Measurements from ENCODE around the gene ALKBH3. TPM values are rescaled to one million over a fixed set of nuclear protein-coding genes. Genes with fewer than 3 reads are reported as not detected.

ALKBH3 gene
- total RNA-seq, 2 donors from 2014 or later = 9.3 to 13.9 TPM

- Mint-ChIP-seq H3K36me3 (ENCODE audit: low read depth) (peaks cover 15% of the 10 kb centered on the region), H3K27me3 (ENCODE audit: insufficient read depth) (no peaks in the 10 kb centered on the region), H3K4me1 (peaks cover 12% of the 10 kb centered on the region), H3K9me3 (no peaks in the 10 kb centered on the region), H3K4me3 (no peak overlapping the region), H3K27ac (no peak overlapping the region)
- WGBS, 2 experiments (ENCODE audit: insufficient coverage in 1 of 2, insufficient read length in 1 of 2) = 93 to 94% methylated on average over 3 of the region's 3 CpGs
- no peak for DNase-seq
- Histone ChIP-seq H3K36me3 (ENCODE audit: control insufficient read depth, insufficient read depth, low read length) (peaks cover 23% of the 10 kb centered on the region), H3K9ac (ENCODE audit: extremely low read depth, low read length, poor library complexity, severe bottlenecking) (no peak overlapping the region), H3K27ac (ENCODE audit: low read depth, low read length) (no peak overlapping the region), H3K4me1 (ENCODE audit: control insufficient read depth, insufficient read depth, low read length) (no peaks in the 10 kb centered on the region), H3K9me3 (ENCODE audit: control insufficient read depth, low read length) (no peaks in the 10 kb centered on the region), H3K27me3 (ENCODE audit: control insufficient read depth, insufficient read depth, low read length, poor library complexity, severe bottlenecking) (no peaks in the 10 kb centered on the region), H3K4me3 (ENCODE audit: low read length) (no peak overlapping the region)
- no peak for TF ChIP-seq CTCF (conservative IDR thresholded peaks at IDR 0.05)
Measured at GRCh38 chr11:43922295-43922648, 41.6 kb downstream of the ALKBH3 start.

- H3K36me3 Mint-ChIP-seq (ENCODE audit: low read depth) = peaks cover 15% of the 10 kb centered on the region
- Histone ChIP-seq H3K9ac (ENCODE audit: extremely low read depth, low read length, poor library complexity, severe bottlenecking) (no peak overlapping the region), H3K4me3 (ENCODE audit: low read length) (no peak overlapping the region), H3K27me3 (ENCODE audit: control insufficient read depth, insufficient read depth, low read length, poor library complexity, severe bottlenecking) (no peaks in the 10 kb centered on the region), H3K27ac (ENCODE audit: low read depth, low read length) (no peak overlapping the region), H3K9me3 (ENCODE audit: control insufficient read depth, low read length) (no peaks in the 10 kb centered on the region), H3K4me1 (ENCODE audit: control insufficient read depth, insufficient read depth, low read length) (no peaks in the 10 kb centered on the region), H3K36me3 (ENCODE audit: control insufficient read depth, insufficient read depth, low read length) (peaks cover 23% of the 10 kb centered on the region)
- DNase-seq = no peak
- no peaks in the 10 kb centered on the region for H3K9me3 Mint-ChIP-seq
- no peak overlapping the region for H3K4me3 Mint-ChIP-seq
- peaks cover 14% of the 10 kb centered on the region for H3K4me1 Mint-ChIP-seq
- WGBS, 2 experiments (ENCODE audit: insufficient coverage in 1 of 2, insufficient read length in 1 of 2) = 71 to 87% methylated on average over 4 to 6 of the region's 6 CpGs
- H3K27me3 Mint-ChIP-seq (ENCODE audit: insufficient read depth) = no peaks in the 10 kb centered on the region
- no peak overlapping the region for H3K27ac Mint-ChIP-seq
- no peak for TF ChIP-seq CTCF (conservative IDR thresholded peaks at IDR 0.05)
Measured at GRCh38 chr11:43922744-43923405, 42.2 kb downstream of the ALKBH3 start.

- Histone ChIP-seq H3K9me3 (ENCODE audit: control insufficient read depth, low read length) (no peaks in the 10 kb centered on the region), H3K27me3 (ENCODE audit: control insufficient read depth, insufficient read depth, low read length, poor library complexity, severe bottlenecking) (no peaks in the 10 kb centered on the region), H3K4me3 (ENCODE audit: low read length) (no peak overlapping the region), H3K27ac (ENCODE audit: low read depth, low read length) (peak overlapping the region; percentile 79), H3K4me1 (ENCODE audit: control insufficient read depth, insufficient read depth, low read length) (no peaks in the 10 kb centered on the region), H3K9ac (ENCODE audit: extremely low read depth, low read length, poor library complexity, severe bottlenecking) (no peak overlapping the region), H3K36me3 (ENCODE audit: control insufficient read depth, insufficient read depth, low read length) (peaks cover 18% of the 10 kb centered on the region)
- no peaks in the 10 kb centered on the region for H3K27me3 Mint-ChIP-seq (ENCODE audit: insufficient read depth)
- no peaks in the 10 kb centered on the region for H3K9me3 Mint-ChIP-seq
- 65 to 79% methylated on average over 5 to 8 of the region's 8 CpGs for WGBS, 2 experiments (ENCODE audit: insufficient coverage in 1 of 2, insufficient read length in 1 of 2)
- H3K36me3 Mint-ChIP-seq (ENCODE audit: low read depth) = peaks cover 15% of the 10 kb centered on the region
- peaks cover 17% of the 10 kb centered on the region for H3K4me1 Mint-ChIP-seq
- peak; percentile 62 for DNase-seq
- H3K4me3 Mint-ChIP-seq = no peak overlapping the region
- H3K27ac Mint-ChIP-seq = no peak overlapping the region
- TF ChIP-seq CTCF (conservative IDR thresholded peaks at IDR 0.05) = no peak
Measured at GRCh38 chr11:43923406-43924111, 42.9 kb downstream of the ALKBH3 start.

Data from endodermal cell (in vitro differentiated cells).